HuH-7 (cell line): ENCODE data around the gene SLC8A3.

Experiments used
- DNase-seq: peaks from one replicate; pipeline ENCODE4 v3.0.0; 2011; ENCODE audit warnings: low spot score

The SLC8A3 gene

DNA sequence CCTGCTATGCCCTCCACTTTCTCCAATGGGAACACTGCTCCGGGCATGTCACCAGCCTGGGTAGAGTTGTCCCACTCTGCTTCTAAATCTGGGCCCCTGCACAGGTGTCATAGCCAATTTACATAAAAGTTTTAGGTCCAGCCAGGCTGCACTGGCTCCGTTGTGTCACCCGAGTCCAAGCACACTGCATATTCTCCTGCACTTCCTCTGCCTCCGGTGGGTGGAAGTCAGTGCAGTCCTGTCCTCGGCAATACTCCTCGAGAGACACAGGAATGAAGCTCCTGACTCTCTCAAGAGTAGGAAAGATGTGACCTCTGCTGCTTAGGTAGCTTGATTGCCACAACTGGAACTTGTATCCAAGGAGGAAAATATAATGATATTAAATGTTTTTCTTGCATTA lies 15.2 kb downstream of the SLC8A3 start:
- no peak for DNase-seq

DNA sequence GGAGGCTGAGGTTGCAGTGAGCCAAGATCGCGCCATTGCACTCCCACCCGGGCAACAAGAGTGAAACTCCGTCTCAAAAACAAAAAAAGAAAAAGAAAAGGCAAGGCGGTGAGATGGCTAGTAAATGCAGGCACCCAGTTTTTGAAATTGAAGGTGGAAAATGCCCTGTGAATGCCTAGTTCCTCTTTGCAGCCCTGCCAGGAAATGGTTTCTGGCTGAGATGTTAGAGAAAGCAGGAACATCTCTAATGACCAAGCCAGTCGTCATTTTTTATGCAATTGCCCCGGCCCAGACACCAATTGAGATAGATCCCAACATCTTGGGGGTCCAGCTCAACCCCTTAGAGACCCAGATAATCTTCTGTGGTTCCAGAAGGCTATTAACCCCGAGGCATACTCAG lies 17.0 kb downstream of the SLC8A3 start:
- no peak for DNase-seq

DNA sequence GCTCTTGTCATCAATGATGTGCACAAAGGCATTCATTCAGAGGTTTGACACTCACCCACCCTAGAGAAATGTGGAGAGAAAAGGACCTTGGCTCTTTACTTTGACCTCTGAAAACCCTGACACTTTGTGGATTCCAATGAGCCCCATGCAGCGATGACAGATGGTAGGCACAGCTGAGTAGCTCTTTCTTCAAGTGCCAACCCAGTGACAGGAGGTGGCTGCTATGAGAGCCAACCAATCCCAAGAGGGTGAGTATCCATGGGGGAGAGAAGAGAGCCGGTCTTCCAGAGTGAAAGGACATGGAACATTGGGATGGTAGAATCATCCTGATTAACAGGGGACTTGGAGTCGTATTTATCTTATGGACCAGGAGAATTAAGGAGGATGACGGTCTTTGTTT lies 17.8 kb downstream of the SLC8A3 start:
- DNase-seq: no peak

DNA sequence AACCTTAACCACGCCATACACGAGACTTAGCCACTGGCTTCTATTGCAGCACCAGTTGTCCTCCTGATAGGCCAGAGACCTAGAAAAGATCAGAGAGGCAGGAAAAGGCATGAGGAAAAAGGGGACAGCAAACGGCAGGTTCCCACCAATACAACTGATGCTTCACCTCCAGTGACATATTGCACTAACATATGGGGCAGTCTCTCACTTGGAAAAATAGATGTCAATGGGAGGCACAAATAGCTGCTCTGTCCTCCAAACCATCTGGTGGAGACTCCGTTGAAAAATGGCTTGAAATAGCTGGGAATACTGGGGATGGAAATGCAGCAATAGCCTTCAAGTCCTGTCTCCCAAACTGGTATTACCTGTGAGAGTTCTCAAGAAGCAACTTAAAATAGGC lies 20.3 kb downstream of the SLC8A3 start:
- no peak for DNase-seq

DNA sequence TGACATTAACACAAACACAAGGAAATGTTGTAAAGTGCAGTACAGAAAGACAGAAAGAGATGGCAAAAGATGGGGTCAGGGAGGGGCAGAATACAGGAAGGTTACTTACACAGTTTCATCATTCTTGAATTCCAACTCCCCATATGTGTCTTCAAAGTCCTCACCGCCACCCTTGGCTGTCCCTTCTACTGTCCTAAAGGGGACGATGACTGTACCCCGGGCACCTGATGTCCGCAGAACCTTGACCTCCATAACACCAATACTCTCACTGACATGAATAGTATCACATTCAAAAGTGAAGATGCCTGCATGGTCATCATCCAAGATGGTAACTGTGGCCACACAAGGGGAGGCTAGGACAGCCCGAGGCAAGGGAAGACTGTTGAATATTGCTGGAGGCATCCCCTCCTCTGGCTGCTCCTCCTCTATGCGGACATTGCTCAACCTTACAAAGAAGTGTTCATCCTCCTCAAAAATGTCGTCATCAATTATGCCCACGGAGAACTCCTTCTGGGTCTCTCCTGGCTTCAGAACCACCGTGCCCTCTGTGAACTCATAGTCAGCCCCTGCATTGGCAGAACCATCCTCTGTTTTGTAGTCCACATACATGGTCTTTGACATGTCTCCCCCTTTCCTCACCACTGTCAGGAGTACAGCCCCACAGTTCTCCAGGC lies 22.1 kb downstream of the SLC8A3 start:
- DNase-seq: no peak

DNA sequence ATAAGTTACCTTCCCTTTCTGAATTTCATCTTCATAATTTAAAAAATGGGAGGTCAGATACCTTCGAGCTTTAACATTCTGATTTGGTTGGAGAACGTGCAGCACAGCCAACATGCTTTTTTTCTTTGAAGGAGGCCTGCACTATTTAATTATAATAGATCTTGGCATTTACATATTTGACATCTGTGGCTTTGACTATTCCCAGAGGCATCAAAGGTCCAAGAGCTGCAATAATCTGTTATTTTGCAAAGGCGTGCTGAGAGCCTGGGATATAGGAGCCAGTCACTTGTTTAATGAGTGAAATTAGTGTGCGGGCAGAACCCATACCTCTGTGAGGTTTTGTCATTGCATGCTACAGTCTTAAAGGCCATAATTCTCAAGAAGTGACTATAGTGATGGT lies 26.4 kb downstream of the SLC8A3 start:
- no peak for DNase-seq

DNA sequence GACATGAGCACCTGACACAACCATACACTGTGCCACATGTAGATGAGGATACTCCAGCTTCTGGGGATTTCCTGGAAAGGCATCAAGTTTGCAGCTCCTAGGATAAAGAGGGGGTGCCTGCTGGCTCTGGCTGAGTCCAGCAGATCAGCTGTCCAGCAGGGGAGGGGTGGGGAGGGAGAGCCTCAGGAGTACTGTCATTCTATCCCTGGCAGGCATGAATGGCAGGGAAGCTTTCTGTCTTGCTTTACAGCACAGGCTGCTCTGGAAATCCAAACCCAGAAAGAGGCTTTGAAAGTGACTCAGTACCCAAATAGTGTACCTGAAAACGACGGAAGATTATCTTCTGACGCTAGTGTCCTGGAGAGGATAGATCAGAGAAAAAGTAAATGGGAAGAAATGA lies 32.2 kb downstream of the SLC8A3 start:
- DNase-seq: no peak

DNA sequence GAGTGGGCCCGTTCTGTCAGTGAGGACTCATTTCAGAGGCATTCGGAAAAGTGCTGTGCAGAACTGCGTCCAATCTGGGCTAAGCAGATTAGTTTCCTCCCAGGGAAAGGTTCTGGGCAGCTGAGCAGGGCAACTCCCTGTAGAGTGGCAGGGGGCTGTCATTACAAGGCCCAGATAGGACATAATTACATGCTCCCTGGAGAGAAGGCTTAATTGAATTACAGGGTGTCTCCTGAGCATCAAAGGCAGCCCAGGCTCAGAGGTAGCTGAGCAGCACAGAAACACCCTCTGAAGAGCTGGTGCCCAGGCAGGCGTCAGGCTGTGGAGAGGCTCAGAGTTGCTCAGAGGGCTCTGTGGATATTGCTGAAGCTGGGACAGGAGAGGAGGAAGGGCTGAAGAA lies 36.0 kb downstream of the SLC8A3 start:
- DNase-seq: no peak

DNA sequence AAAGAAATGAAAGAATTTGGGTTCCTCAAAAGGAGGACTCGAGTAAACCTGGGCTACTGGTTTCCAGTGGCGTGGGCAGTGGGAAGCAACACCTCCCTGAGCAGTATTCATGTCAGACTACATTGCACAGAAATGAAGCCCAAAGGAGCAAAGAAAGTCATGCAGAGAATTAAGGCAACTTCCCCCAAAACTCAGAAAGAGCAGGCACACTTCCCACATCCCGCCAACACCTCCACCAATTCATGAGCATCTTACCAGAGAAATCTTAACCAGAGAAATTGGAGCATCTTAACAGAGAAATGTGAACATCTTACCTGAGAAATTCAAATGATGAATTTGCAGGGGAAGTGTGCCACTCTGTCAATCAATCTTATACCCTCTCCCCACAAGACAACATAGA lies 36.7 kb downstream of the SLC8A3 start:
- DNase-seq: no peak

DNA sequence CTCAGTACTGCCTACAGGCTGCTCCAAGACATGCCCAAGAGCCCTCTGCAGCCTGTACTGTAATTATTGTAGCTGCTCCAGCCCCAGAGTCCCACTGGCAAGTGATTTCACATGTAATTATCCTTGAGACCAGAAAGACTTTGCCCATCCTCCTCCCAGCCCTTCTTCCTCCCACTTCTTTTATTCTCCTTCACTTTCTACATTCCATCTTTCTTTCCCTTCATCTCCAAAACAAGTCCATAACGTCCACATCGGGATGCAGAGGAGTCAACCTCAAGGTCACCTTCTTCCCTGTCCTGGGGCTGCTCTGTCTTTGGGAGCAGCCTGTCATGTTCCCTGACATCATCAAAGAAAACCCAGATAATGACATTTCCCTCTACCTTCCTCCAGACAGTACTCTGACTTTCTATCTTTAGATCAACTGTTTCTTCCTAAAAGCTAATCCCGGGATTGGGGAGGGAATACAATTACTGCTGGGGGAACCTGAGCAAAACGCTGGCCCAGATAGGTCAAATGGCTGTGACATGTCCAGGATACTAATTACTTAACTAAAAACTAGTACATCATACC lies 39.1 kb downstream of the SLC8A3 start:
- no peak for DNase-seq

DNA sequence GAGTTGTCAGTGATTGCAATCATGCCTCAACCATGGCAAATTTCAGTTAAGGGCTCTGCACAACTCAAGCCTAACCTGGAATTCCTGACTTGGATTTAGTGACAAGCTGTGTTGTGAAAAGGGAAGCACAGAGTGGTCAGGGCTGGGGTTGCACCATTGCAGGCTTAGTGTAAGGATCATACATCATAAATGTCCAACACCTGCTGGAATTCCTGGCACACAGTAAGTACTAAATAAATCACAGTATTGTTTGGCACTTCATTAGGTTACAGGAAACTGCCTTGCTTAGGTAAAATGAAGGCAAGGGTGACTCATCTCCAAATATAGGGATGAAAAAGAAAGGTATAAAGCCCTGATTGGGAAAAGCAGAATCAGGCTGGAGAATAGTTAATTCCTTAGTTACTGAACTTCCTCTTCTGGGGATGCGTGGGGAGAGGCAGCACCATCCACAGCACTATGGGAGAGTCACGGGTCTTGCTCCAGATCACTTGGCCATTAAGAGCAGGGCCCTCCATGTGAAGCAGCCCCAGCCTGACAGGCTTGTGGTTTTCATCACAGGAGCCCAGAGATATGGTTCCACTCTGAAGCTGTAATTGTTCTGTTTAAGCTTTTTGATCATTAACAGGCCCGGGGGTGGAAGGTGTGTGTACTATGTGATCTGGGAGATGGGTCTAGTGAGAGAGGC lies 39.7 kb downstream of the SLC8A3 start:
- no peak for DNase-seq

DNA sequence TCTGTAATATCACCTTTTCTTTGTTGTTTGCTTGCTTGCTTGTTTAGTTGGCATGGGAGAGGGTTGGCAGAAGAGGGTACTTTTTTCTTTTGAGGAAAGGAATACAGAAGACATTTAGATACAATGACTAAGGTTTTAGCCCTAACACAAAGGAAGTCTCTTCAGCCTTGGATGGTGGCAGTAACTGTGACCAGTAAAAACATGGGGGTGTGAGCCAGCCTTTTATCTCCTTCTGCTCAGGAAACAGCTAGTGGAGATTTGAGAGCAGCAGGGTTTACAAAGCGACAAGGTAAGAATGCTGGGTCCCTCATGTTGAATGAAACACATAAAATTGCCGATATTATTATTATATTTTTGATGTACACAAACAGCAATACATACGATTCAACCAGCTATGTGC lies 40.4 kb downstream of the SLC8A3 start:
- no peak for DNase-seq

DNA sequence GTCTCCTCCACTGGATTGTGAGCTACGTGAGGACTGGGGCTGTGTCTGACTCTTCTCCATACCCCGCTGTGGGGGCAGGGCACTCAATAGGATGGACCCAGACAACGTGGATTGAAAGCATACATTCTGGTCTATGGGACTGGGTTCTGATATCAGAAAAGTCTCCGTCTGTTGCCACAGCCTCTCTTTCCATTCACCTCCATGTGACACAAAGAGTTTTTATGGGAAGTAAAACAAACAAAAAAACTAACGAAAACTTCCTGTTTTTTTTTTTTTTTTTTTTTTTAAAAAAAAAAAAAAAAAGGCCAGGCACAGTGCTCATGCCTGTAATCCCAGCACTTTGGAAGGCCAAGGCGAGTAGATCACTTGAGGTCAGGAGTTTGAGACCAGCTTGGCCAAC lies 44.7 kb downstream of the SLC8A3 start:
- DNase-seq: no peak

DNA sequence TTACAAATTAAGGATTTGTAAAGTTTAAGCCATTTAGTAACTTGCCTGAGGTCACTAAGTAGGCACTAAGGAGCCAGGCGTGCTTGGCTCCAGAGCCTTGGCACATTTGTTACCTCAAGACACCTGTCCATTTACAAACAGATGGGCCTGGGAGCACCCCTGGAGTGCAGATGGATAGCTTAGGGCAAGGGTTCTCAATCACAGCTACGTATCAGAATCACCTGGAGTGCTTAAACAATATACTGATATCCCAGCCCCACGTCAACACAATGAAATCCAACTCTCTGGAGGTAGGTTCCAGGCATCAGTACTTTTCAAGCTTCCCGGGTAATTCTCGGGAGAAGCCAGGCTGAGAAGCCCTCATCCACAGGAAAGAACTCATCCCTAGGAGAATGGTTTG lies 45.4 kb downstream of the SLC8A3 start:
- DNase-seq: no peak

DNA sequence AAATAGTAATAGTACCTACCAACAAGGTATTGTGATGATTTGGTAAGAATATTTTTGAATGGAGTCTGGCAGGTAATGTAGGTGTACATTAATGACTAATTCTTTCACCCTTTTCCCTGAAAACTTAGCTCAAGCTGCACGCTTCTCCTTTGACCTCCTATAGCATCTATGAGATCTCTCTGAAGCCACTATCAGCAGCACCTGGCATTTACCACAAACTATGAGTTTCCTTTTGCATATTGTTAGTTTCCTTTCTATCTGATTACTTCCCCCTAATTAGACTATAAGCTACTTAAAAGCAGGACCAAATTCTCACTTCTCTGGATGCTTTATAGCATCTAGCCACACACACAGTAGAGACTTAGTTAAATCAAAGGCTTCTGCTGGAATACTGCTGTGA lies 48.1 kb downstream of the SLC8A3 start:
- no peak for DNase-seq

DNA sequence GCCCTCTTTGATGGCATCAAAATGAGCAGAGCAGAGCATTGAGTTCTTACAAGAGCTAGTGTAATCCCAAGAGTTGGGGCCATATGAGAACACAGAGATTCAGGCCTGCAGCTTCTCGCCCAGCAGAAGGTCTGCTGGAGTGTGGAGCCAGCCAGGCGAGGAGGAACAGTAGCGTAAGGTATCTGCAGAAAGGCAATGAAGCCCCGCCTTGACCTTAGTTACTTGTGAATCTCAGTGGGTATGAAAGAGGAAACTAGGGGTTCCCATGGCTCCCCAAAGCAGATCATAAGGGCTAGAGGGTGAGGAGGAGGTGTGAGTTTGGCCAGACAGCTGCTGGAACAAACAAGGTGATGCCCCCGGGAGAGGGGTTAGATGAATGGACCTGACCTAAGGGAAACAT lies 49.4 kb downstream of the SLC8A3 start:
- no peak for DNase-seq

DNA sequence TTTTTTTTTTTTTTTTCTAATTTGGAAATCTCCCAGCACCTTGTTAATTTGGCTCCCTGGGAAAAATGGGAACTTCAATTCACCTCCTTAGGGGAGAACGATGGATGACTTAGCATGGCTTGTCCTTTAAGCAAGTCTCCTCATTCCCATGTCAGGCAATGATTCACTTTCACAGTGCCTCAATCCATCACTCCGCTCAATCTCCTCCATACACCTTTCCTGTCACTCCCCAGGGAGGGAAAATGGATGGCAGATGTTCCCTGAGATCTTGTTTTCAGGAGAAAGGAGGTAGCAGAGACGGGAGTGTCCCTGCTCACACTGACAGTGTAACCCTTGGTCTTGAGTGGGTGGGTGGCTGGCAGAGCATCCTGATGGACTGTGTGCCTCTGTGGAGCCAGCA lies 51.0 kb downstream of the SLC8A3 start:
- DNase-seq: no peak

DNA sequence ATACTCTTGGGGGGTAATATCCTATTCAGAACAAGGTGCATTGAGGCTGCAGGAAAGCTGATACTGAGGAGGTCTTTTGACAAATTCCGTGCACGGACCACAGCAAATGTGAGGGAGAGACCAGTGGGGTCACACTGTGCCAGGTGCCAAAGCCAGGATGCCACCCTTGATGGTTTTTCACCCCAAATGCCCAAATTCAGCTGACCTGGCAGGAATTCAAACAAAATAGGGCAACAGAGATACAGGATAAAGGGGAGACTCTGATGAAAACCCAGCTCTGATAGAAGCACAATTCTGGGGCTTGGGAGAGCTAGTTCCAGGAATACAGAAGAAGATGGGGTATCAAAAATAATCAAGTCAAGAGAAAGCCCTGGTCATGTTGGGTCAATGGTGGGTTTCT lies 55.3 kb downstream of the SLC8A3 start:
- DNase-seq: no peak

DNA sequence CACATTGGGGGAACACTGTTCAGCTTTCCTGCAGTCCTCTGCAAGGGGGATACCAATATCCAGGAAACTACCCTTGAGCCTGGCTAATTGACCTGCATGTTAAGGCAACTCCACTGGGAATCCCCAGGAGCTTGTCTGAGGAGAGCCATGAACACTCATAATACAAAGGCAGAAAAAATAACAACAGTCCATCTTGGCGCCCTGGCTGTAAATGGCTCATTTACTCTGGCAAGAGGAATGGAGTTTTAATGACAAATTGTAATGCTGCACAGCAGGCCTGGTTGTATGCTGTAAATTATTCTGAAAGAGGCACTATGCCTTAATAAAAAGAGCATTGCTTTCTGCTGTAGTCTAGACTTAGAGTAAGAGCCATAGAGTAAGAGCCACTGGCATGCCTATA lies 58.3 kb downstream of the SLC8A3 start:
- no peak for DNase-seq

DNA sequence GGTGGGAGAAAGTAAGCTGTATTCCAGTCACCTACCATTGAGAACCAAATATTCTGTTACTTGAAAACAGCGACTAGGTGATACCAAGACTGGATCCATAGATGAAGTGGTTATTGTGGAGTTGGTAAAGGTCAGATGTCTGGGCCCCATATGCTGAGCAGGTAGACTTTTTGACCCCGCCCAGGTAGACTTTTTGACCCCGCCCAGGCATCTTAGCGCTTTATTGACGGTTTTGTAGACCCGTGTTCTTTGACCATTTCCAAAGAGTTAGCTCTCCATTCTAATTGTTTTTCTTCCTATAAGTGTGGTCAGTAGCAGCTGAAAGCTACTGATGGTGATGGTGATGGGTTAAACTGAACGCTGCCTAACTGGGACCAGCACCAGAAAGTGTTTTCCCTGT lies 61.6 kb downstream of the SLC8A3 start:
- no peak for DNase-seq

DNA sequence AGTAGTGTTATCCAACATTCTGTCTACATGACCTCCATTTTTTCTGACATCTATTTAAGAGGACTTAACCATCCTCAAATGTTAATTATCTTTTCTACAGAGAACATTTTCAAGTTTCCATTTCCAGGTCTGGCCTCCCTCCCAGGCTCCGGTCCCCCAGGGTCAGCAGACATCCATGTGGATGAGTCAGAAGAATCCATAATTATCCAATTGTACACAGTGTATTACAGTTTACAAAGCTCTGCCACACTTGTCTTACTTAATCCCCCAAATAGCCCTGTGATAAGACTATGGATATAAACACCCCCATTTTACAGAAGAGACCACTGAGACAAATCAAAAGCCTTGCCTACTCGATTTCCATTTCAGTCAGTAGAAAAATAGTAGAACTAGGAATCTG lies 65.0 kb downstream of the SLC8A3 start:
- DNase-seq: no peak

DNA sequence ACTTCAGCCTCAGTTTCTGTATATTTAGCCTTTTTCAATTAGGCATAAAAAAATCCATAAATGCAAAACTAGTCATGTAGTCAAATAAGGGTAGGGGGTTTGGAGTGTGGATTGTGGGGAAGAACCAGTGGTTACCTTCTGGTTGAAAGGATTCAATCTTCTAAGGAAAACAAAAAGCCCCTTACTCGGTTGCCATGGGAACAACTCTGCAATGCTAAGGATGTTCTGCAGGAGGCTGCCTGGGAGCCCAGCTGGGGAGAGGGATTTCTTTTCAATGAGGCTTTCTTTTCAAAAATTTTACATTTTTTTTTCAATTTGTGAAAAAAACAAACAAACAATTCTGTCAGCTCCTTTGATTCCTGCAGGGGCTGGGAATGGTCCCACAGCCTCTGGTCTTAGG lies 67.2 kb downstream of the SLC8A3 start:
- DNase-seq: no peak

DNA sequence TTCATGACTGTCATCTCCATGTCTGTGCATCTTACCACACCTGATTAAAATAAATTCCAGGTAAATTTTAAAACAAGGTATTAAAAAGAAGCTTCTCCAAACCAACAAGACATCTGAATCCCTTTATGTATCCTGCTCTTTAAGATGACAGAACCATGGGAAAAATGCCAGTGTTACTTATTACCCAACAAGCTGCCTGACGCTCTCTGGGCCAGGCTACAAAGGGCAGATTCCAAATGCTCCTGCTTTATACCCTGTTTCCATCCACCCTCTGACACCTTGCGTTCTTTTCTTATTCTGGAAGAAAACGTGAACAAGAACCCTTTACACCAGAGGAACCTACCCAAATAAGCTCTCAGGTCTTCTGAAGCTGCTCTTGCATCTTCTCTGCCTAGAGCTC lies 70.7 kb downstream of the SLC8A3 start:
- DNase-seq: no peak

DNA sequence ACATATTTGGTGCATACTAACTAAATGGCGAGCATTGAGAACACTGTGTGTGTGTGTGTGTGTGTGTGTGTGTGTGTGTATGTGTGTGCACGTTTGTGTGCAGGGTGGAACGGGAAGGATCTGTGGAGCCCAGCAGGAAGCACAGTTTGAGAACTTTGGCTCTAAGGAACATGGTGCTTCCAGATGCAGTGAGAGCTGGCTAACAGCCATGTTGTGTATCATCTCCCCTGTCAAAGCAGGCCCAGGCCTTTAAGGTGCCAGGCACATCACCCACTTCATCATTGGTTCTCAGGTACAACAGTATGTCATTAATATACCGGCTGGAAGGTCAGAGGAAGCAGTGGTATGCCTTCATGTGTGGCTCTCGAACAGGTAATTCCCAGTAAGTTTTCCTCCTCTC lies 72.5 kb downstream of the SLC8A3 start:
- no peak for DNase-seq
